Psoas muscle (tissue), 8 donors: Measurements from ENCODE around the gene ICE1. TPM values are rescaled to one million over a fixed set of nuclear protein-coding genes. Genes with fewer than 3 reads are reported as not detected.
A peak's percentile ranks its signal among the peaks of the same experiment; 100 is the strongest.

Source experiments
- ATAC-seq, 4 donors: fragments of 200-7000 bp; cut with Tn5 transposase; one replicate each; pipeline ENCODE4 v1.9.1; 2020; ENCODE audit warnings: moderate library complexity in 3 of 4, mild to moderate bottlenecking in 2 of 4
- DNase-seq, 2 donors: peaks; one replicate each; pipeline ENCODE4 v3.0.0-alpha.2; 2020
- H3K27ac ChIP-seq: fragments of 200-600 bp; one replicate; pipeline ENCODE4 v1.8.0; 2022
- H3K27me3 ChIP-seq, 3 donors: fragments of 200-600 bp in 1 of 3; one replicate each; pipeline versions ENCODE4 v1.6.1 to v1.8.0; 2013 to 2022; ENCODE audit warnings: low read length in 2 of 3, mild to moderate bottlenecking in 2 of 3, moderate library complexity in 1 of 3; ENCODE audit not compliant: insufficient read depth in 3 of 3
- H3K36me3 ChIP-seq, 2 donors: fragments of 200-600 bp in 1 of 2; one replicate each; pipeline versions ENCODE4 v1.6.1 to v1.8.0; 2013 to 2022; ENCODE audit warnings: low read depth in 1 of 2, mild to moderate bottlenecking in 1 of 2, moderate library complexity in 1 of 2; ENCODE audit not compliant: insufficient read depth in 1 of 2
- H3K4me1 ChIP-seq: fragments of 200-600 bp; one replicate; pipeline ENCODE4 v1.8.0; 2022
- H3K4me3 ChIP-seq: fragments of 200-600 bp; one replicate; pipeline ENCODE4 v1.8.0; 2022; ENCODE audit warnings: mild to moderate bottlenecking
- H3K9me3 ChIP-seq: fragments of 200-600 bp; one replicate; pipeline ENCODE4 v1.8.0; 2022
- CTCF ChIP-seq: fragments of 200-600 bp; IDR thresholded peaks from one replicate; pipeline ENCODE4 v1.8.0; 2022; ENCODE audit warnings: antibody characterized with exemption
- WGBS, 3 donors: extraction: QIAGEN DNeasy Blood & Tissue Kit; methylation state at CpG; one replicate each; pipeline versions ENCODE4 v1.1.6 to v1.1.7; 2013; 5-methylcytosine and 5-hydroxymethylcytosine counted together
- intact Hi-C, 2 donors: fragments of 100-400 bp; cut with DNase I; formaldehyde crosslinking; loops; one replicate each; pipeline versions ENCODE4 v1.11.0 to v1.14.2; 2022
- long read RNA-seq, 2 donors: library from polyadenylated mRNA; unstranded; transcript quantifications; one replicate each; pipeline ENCODE4 v2.0.0, GENCODE V29; 2021
- polyA plus RNA-seq, 3 donors: library from polyadenylated mRNA; stranded (reverse); fragments of 200-250 nt; gene quantifications; one replicate each; pipeline ENCODE4 v1.2.3, GENCODE V29; 2013
- total RNA-seq, 4 donors: library from RNA; stranded (reverse); fragmentation: NEBNext Ultra II Directional in 2 of 4; extraction: Animal tissue kit (Norgen Biotek cat#: 25700) in 2 of 4; gene quantifications; one replicate each; pipeline versions ENCODE4 v1.2.1 to v1.2.4, GENCODE V29; 2021 to 2023
- donor health status: healthy with polysubstance abuse.
- donor health status: DM: no; HTN: no; CAD: no; lungs with moderate emphysema.
- donor health status: Bipolar disorder and iron deficiency.
- donor health status: healthy.
- donor health status: DM: yes; HTN: yes; CAD: no.
- donor health status: DM: no; HTN: no; CAD: no.
- donor health status: DM: no; HTN: no; CAD: no.
- donor health status: DM: yes; HTN: yes; CAD: no.

Gene ICE1
- total RNA-seq (10 to 100 TPM; 25.2 to 33.6 (median 29.6) TPM), polyA plus RNA-seq (10 to 100 TPM in 2 of 3 donors, 1 to 10 TPM in 1; 9.9 to 26.4 (median 15.7) TPM)
- long read RNA-seq, donor 1, partial matches to known transcripts = 1 of 4 reads
- long read RNA-seq, donor 1, other reads (novel, unspliced or antisense) = 2 of 4 reads
- long read RNA-seq, donor 2, partial matches to known transcripts = 5 of 15 reads
- long read RNA-seq, donor 2, other reads (novel, unspliced or antisense) = 6 of 15 reads

- intact Hi-C loops = no loop called here
- no peaks in the 10 kb centered on the region for H3K27me3 ChIP-seq
- H3K9me3 ChIP-seq = no peaks in the 10 kb centered on the region
- 0 to 1% (median 0%) methylated on average over 49 to 71 of the region's 71 CpGs for WGBS, 3 donors
- peaks cover 31% of the 10 kb centered on the region for H3K4me1 ChIP-seq
- ATAC-seq (peak; percentile 97 to 98 (median 97)), DNase-seq (peak; percentile 97 to 99)
- TF ChIP-seq CTCF = no peak
- H3K27ac ChIP-seq = peak within 1 kb of the TSS; percentile 98
- H3K36me3 ChIP-seq = no peaks in the 10 kb centered on the region
- H3K4me3 ChIP-seq = peak within 1 kb of the TSS; percentile 84
Measured at GRCh38 chr5:5421961-5422818, at the start of gene ICE1. TSS of gene ICE1 (plus strand) at chr5:5422677. CDS start at chr5:5422916, 239 bp downstream.

GRCh38 chr5:5372930-5373329 is 49.5 kb upstream of the ICE1 start:
- no peaks in the 10 kb centered on the region for H3K9me3 ChIP-seq
- WGBS, 3 donors = 50 to 64% (median 53%) methylated on average over 10 of the region's 10 CpGs
- H3K4me3 ChIP-seq = no peak overlapping the region
- no peaks in the 10 kb centered on the region for H3K4me1 ChIP-seq
- TF ChIP-seq CTCF = no peak
- no peak for DNase-seq
- ATAC-seq = no peak
- no peaks in the 10 kb centered on the region for H3K36me3 ChIP-seq
- peak overlapping the region; percentile 23 for H3K27ac ChIP-seq
- intact Hi-C loops = no loop called here
- no peaks in the 10 kb centered on the region for H3K27me3 ChIP-seq

- DNase-seq (peak; percentile 50 to 62), ATAC-seq (peak; percentile 44 to 81 (median 62))
- Histone ChIP-seq H3K4me1 (no peaks in the 10 kb centered on the region), H3K9me3 (no peaks in the 10 kb centered on the region), H3K27me3 (no peaks in the 10 kb centered on the region), H3K4me3 (no peak overlapping the region), H3K36me3 (no peaks in the 10 kb centered on the region), H3K27ac (peak overlapping the region; percentile 23)
- intact Hi-C loops = no loop called here
- WGBS, 3 donors = 34 to 74% (median 44%) methylated on average over 2 of the region's 2 CpGs
- no peak for TF ChIP-seq CTCF
Measured at GRCh38 chr5:5373351-5373989, 49.0 kb upstream of the ICE1 start.

GRCh38 chr5:5374009-5374715 is 48.3 kb upstream of the ICE1 start:
- TF ChIP-seq CTCF = no peak
- H3K9me3 ChIP-seq = no peaks in the 10 kb centered on the region
- H3K27ac ChIP-seq = peak overlapping the region; percentile 9
- no peaks in the 10 kb centered on the region for H3K36me3 ChIP-seq
- no peaks in the 10 kb centered on the region for H3K4me1 ChIP-seq
- no peak overlapping the region for H3K4me3 ChIP-seq
- H3K27me3 ChIP-seq = no peaks in the 10 kb centered on the region
- intact Hi-C loops = no loop called here
- 27 to 43% (median 36%) methylated on average over 6 of the region's 6 CpGs for WGBS, 3 donors
- no peak for ATAC-seq
- DNase-seq = no peak
